Glutamatergic neuron (in vitro differentiated cells): ENCODE data around the gene PTPRN2. TPM values are rescaled to one million over a fixed set of nuclear protein-coding genes. Genes with fewer than 3 reads are reported as not detected.

Experiments
- DNase-seq: peaks from one replicate; pipeline ENCODE4 v3.0.0; 2022
- H3K27ac Mint-ChIP-seq: one replicate; pipeline ENCODE4 v1.8.0; 2020; ENCODE audit warnings: mild to moderate bottlenecking, mixed read lengths, inconsistent platforms; ENCODE audit not compliant: unreplicated experiment
- H3K27me3 Mint-ChIP-seq: one replicate; pipeline ENCODE4 v1.8.0; 2020; ENCODE audit warnings: mild to moderate bottlenecking, moderate library complexity, mixed read lengths, inconsistent platforms; ENCODE audit not compliant: unreplicated experiment
- H3K36me3 Mint-ChIP-seq: one replicate; pipeline ENCODE4 v1.8.0; 2020; ENCODE audit warnings: mild to moderate bottlenecking, mixed read lengths, inconsistent platforms; ENCODE audit not compliant: unreplicated experiment
- H3K4me1 Mint-ChIP-seq: one replicate; pipeline ENCODE4 v1.8.0; 2020; ENCODE audit warnings: mild to moderate bottlenecking, low read depth, mixed read lengths, inconsistent platforms; ENCODE audit not compliant: unreplicated experiment
- H3K4me3 Mint-ChIP-seq: one replicate; pipeline ENCODE4 v1.8.0; 2020; ENCODE audit warnings: mild to moderate bottlenecking, mixed read lengths, inconsistent platforms; ENCODE audit not compliant: unreplicated experiment
- H3K9me3 Mint-ChIP-seq: one replicate; pipeline ENCODE4 v1.8.0; 2020; ENCODE audit warnings: mild to moderate bottlenecking, moderate library complexity, mixed read lengths, inconsistent platforms; ENCODE audit not compliant: unreplicated experiment
- CTCF ChIP-seq: fragments of 200-600 bp; sonication (generic); IDR thresholded peaks from one replicate; pipeline ENCODE4 v1.5.0; 2021; ENCODE audit not compliant: partially characterized antibody, unreplicated experiment
- total RNA-seq: library from RNA; stranded (reverse); fragmentation: NEBNext Ultra II Directional; extraction: Animal tissue kit (Norgen Biotek cat#: 25700); gene quantifications from one replicate; pipeline ENCODE4 v1.2.1, GENCODE V29; 2021; ENCODE audit not compliant: unreplicated experiment

PTPRN2 gene
- total RNA-seq, 1 donor from 2014 or later = 49.0 TPM

DNA sequence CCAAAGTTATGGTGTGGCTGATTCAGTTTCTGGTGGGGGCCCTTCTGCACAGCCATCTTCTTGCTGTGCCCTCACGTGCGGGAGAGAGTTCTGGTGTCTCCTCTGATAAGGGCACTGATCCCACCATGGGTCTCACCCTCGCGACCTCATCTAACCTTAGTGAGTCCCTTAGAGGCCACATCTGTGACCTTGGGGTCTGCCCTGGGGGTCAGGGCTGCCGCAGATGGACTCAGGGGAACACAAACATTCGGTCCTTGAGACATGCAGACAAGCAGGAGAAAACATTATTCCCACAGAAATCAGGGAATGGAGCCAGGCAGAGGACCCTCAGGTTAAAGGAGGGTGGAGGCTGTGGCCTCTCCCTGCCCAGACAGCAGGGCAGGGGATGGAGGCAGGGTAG lies 1072.9 kb downstream of the PTPRN2 start:
- Mint-ChIP-seq H3K36me3 (no peaks in the 10 kb centered on the region), H3K4me1 (peaks cover 3% of the 10 kb centered on the region), H3K9me3 (peaks cover 8% of the 10 kb centered on the region), H3K27me3 (peaks cover 3% of the 10 kb centered on the region), H3K27ac (no peak overlapping the region), H3K4me3 (no peak overlapping the region)
- DNase-seq = no peak
- TF ChIP-seq CTCF = no peak

DNA sequence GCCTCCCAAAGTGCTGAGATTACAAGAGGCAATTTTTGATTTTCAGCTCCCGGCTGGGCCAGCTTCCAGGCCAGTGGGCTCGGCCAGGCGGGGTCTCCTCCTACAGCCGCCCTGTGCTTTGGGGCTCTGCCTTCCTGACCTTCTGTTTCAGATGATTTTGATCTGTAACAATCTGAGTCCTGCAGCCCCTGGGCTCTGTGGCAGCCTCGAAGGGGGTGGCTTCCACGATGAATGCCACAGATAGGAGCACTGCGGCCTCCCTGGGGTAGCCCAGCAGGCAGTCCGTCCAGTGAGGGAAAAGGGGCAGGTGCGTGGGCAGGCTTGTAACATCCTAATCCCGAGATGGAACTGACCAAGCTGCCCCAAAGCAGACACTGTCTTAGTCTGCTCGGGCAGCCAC lies 1073.3 kb downstream of the PTPRN2 start:
- no peak for TF ChIP-seq CTCF
- H3K9me3 Mint-ChIP-seq = peaks cover 7% of the 10 kb centered on the region
- no peaks in the 10 kb centered on the region for H3K36me3 Mint-ChIP-seq
- peaks cover 3% of the 10 kb centered on the region for H3K27me3 Mint-ChIP-seq
- peaks cover 3% of the 10 kb centered on the region for H3K4me1 Mint-ChIP-seq
- DNase-seq = no peak
- H3K4me3 Mint-ChIP-seq = no peak overlapping the region
- H3K27ac Mint-ChIP-seq = no peak overlapping the region

DNA sequence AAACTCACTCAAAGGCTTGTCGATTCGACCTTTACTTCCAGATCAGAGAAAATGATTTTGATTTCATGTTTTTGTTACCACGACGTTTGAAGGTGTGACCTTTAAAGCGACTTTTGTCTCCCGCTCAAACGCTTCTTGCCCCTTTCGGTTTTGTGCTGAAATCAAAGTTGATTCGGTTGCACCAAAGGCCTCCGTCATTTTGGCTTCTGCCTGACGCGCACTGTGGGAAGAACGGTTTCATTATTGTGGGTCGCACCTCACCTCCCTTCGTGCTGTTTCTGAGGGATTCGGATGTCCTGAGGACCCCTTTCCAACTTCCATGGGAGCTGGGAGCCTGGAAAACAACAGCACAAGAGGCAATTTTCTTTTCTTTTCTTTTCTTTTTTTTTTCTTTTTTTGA lies 1073.9 kb downstream of the PTPRN2 start:
- Mint-ChIP-seq H3K36me3 (no peaks in the 10 kb centered on the region), H3K4me1 (peaks cover 3% of the 10 kb centered on the region), H3K27ac (no peak overlapping the region), H3K27me3 (peaks cover 3% of the 10 kb centered on the region), H3K4me3 (no peak overlapping the region), H3K9me3 (peaks cover 7% of the 10 kb centered on the region)
- DNase-seq = no peak
- TF ChIP-seq CTCF = no peak

DNA sequence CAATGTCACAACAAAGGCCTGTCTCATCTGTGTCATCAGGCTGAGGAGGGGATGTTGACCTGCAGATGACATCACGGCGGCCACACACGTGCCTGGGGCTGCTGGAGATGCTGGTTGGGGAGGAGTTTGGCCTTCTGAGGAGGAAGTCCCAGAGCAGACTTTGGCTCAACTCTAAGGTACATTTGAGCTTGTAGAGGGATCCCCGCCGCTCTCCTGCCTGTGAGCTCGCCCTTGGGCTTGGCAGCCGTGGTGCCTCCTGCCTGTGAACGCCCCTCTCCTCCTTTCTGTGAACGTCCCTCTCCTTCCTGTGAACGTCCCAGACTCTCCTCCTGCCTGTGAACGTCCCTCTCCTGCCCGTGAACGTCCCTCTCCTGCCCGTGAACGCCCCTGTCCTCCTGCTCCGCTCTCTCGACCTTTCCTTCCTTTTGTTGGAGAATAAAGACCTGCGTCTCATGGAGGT lies 1074.4 kb downstream of the PTPRN2 start:
- H3K27ac Mint-ChIP-seq = no peak overlapping the region
- H3K4me1 Mint-ChIP-seq = no peaks in the 10 kb centered on the region
- DNase-seq = no peak
- H3K4me3 Mint-ChIP-seq = no peak overlapping the region
- H3K36me3 Mint-ChIP-seq = no peaks in the 10 kb centered on the region
- H3K27me3 Mint-ChIP-seq = peaks cover 3% of the 10 kb centered on the region
- peaks cover 3% of the 10 kb centered on the region for H3K9me3 Mint-ChIP-seq
- TF ChIP-seq CTCF = no peak

DNA sequence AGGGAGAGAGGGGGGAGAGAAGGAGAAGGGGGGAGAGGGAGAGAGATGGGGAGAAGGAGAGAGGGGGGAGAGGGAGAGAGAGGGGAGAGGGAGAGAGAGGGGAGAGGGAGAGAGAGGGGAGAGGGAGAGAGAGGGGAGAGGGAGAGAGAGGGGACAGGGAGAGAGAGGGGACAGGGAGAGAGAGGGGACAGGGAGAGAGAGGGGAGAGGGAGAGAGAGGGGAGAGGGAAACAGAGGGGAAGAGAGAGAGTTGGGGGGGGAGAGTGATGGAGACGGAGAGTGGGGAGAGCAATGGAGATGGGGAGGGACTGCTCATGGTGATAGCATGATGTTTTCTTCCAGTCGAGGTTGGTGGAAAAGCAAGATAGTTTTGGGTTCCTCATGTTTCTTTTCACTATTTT lies 1078.4 kb downstream of the PTPRN2 start:
- DNase-seq = no peak
- TF ChIP-seq CTCF = no peak
- Mint-ChIP-seq H3K27ac (no peak overlapping the region), H3K4me1 (no peaks in the 10 kb centered on the region), H3K36me3 (peaks cover 7% of the 10 kb centered on the region), H3K27me3 (peaks cover 6% of the 10 kb centered on the region), H3K9me3 (peaks cover 1% of the 10 kb centered on the region), H3K4me3 (no peak overlapping the region)
